ENCODE results near the gene CCM2. TPM values are rescaled to one million over a fixed set of nuclear protein-coding genes. Genes with fewer than 3 reads are reported as not detected.

Gene CCM2
- 30.4 TPM for polyA plus RNA-seq (2013, experiment 1 of 2)
- polyA plus RNA-seq (2013, experiment 2 of 2), result 30.7 TPM

GRCh38 chr7:45000093-45001032 lies at the start of gene CCM2:
CCM2 (plus strand) TSS chr7:45000201; CDS start chr7:45000334, 133 bp downstream.
- H3K4me3 ChIP-seq (ENCODE audit: low read length), result peak within 1 kb of the TSS; percentile 87
- WGBS, result 1% methylated on average over 73 of the region's 77 CpGs
- no peaks in the 10 kb centered on the region for H3K36me3 ChIP-seq (ENCODE audit: insufficient read depth, low read length)
- no peaks in the 10 kb centered on the region for H3K9me3 ChIP-seq (ENCODE audit: insufficient read depth, low read depth, low read length)
- H3K27me3 ChIP-seq (ENCODE audit: insufficient read depth, low read length), result no peaks in the 10 kb centered on the region
- H3K4me1 ChIP-seq (ENCODE audit: insufficient read depth, low read length), result peaks cover 8% of the 10 kb centered on the region
- peak within 1 kb of the TSS; percentile 92 for H3K9ac ChIP-seq (ENCODE audit: low read depth, low read length)
- peak within 1 kb of the TSS; percentile 97 for H3K27ac ChIP-seq (ENCODE audit: low read depth, low read length)

DNA sequence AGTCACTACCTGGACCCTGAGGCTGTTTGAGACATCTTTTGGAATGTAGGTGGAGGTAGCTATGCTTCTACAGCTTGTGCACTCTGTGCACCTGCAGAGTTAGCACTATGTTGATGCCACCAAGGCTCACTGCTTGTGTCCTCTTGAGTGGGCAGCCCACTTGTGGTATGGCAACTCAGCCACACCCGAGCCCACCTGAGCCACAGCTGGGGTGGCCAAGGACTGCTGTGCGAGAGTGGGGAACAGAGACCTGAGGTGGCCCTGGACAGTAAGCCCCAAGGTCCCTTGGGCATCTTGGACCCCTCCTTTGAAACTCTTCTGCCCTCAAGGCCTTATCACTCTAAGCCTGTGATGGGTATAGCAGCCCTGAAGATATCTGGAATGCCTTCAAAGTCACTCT lies 46.8 kb upstream of the CCM2 start:
- peaks cover 2% of the 10 kb centered on the region; the same call in 1 of the 2 replicates for H3K27me3 ChIP-seq (ENCODE audit: insufficient read depth, low read length)
- no peak overlapping the region for H3K4me3 ChIP-seq (ENCODE audit: low read length)
- H3K9me3 ChIP-seq (ENCODE audit: insufficient read depth, low read depth, low read length), result no peaks in the 10 kb centered on the region
- H3K27ac ChIP-seq (ENCODE audit: low read depth, low read length), result no peak overlapping the region
- no peak overlapping the region for H3K9ac ChIP-seq (ENCODE audit: low read depth, low read length)
- WGBS, result 95% methylated on average over 2 of the region's 2 CpGs
- no peaks in the 10 kb centered on the region for H3K4me1 ChIP-seq (ENCODE audit: insufficient read depth, low read length)
- no peaks in the 10 kb centered on the region for H3K36me3 ChIP-seq (ENCODE audit: insufficient read depth, low read length)

DNA sequence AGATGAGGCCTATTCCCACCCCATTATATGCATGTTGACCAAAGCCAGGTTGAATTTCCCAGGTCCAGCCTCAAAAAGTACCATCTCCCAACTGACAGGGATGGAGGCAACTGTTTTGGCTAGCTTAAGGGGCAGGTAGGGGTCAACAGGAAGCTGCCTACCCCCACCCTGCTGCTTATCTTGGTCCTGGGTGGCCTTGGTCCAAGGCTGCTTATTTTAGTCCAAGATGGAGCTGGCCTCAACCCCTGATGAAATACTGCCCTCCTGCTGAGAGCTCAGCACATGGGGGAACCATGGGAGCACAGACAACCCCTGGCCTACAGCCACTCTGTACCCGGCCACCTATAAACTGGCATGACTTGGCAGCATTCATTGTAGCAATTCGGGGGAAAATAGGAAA lies 44.3 kb upstream of the CCM2 start:
- 89% methylated on average over 2 of the region's 2 CpGs for WGBS

GRCh38 chr7:44956157-44956766 lies 43.7 kb upstream of the CCM2 start:
- H3K27me3 ChIP-seq (ENCODE audit: insufficient read depth, low read length), result peaks cover 12% of the 10 kb centered on the region
- H3K9me3 ChIP-seq (ENCODE audit: insufficient read depth, low read depth, low read length), result no peaks in the 10 kb centered on the region
- H3K27ac ChIP-seq (ENCODE audit: low read depth, low read length), result no peak overlapping the region
- no peaks in the 10 kb centered on the region for H3K4me1 ChIP-seq (ENCODE audit: insufficient read depth, low read length)
- no peak overlapping the region for H3K9ac ChIP-seq (ENCODE audit: low read depth, low read length)
- 92% methylated on average over 10 of the region's 10 CpGs for WGBS
- H3K4me3 ChIP-seq (ENCODE audit: low read length), result no peak overlapping the region
- no peaks in the 10 kb centered on the region for H3K36me3 ChIP-seq (ENCODE audit: insufficient read depth, low read length)

More for the DNA sequence above, 44.3 kb upstream of the CCM2 start:
- Histone ChIP-seq H3K27ac (ENCODE audit: low read depth, low read length) (no peak overlapping the region), H3K27me3 (ENCODE audit: insufficient read depth, low read length) (peaks cover 12% of the 10 kb centered on the region), H3K9ac (ENCODE audit: low read depth, low read length) (no peak overlapping the region), H3K9me3 (ENCODE audit: insufficient read depth, low read depth, low read length) (no peaks in the 10 kb centered on the region), H3K4me1 (ENCODE audit: insufficient read depth, low read length) (no peaks in the 10 kb centered on the region), H3K36me3 (ENCODE audit: insufficient read depth, low read length) (no peaks in the 10 kb centered on the region), H3K4me3 (ENCODE audit: low read length) (no peak overlapping the region)

GRCh38 chr7:44958645-44959344 lies 41.2 kb upstream of the CCM2 start:
- no peaks in the 10 kb centered on the region for H3K4me1 ChIP-seq (ENCODE audit: insufficient read depth, low read length)
- H3K36me3 ChIP-seq (ENCODE audit: insufficient read depth, low read length), result no peaks in the 10 kb centered on the region
- H3K27me3 ChIP-seq (ENCODE audit: insufficient read depth, low read length), result peaks cover 36% of the 10 kb centered on the region
- WGBS, result 81% methylated on average over 8 of the region's 8 CpGs
- H3K9me3 ChIP-seq (ENCODE audit: insufficient read depth, low read depth, low read length), result no peaks in the 10 kb centered on the region
- no peak overlapping the region for H3K4me3 ChIP-seq (ENCODE audit: low read length)
- H3K9ac ChIP-seq (ENCODE audit: low read depth, low read length), result no peak overlapping the region
- H3K27ac ChIP-seq (ENCODE audit: low read depth, low read length), result no peak overlapping the region

DNA sequence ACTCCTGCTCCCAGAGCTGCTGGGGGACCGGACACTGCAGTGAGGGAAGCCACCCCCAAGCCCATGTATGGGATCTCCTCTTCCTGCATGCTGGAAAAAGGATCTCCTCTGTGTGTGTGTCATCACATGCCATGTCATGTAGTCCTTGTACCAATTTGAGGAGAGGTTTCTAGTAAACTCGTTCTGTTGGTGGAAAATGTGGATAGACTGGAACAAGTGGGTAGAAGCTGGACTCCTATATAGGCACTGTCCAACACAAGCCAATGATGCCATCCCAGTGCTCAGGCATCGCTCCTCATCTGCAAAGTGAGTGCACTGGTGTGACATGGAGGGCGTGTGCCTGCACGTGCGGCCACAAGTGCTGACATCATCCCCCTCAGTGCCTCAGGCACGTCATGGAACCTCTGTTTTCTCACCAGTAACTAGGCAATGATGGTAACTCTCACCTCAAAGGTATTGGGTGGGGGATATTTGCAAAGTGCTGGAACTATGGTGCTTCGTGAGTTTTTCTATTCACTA lies 40.5 kb upstream of the CCM2 start:
- H3K9me3 ChIP-seq (ENCODE audit: insufficient read depth, low read depth, low read length), result no peaks in the 10 kb centered on the region
- peaks cover 39% of the 10 kb centered on the region for H3K27me3 ChIP-seq (ENCODE audit: insufficient read depth, low read length)
- no peaks in the 10 kb centered on the region for H3K4me1 ChIP-seq (ENCODE audit: insufficient read depth, low read length)
- H3K27ac ChIP-seq (ENCODE audit: low read depth, low read length), result no peak overlapping the region
- WGBS, result 70% methylated on average over 8 of the region's 8 CpGs
- H3K36me3 ChIP-seq (ENCODE audit: insufficient read depth, low read length), result no peaks in the 10 kb centered on the region
- H3K4me3 ChIP-seq (ENCODE audit: low read length), result no peak overlapping the region
- H3K9ac ChIP-seq (ENCODE audit: low read depth, low read length), result no peak overlapping the region

DNA sequence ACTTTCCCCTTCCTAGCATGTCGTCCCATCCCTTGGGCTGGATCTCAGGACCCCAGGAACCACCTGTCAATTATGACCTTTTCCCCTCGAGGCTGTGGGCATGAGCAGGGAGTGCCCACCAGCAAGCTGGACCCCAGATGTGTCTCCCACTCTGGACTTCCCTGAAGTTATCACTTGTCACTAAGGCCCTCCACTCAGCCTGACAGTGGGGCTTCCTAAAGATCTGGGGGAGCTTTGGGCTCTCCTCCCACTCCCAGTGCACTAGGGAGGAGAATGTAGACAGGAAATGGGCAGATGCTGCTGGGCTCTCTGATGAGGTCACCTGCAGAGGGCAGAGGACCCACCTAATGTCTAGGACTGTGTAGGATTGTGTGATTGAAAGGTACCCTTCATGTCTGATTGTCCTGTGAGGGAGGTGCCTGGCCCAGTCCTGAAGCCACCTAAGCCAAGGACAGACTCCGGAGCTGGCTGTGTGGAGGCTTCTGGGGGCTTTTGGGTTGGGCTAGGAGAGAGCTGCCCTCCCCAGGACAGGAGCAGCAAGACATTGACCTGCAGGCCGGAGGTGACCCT lies 39.9 kb upstream of the CCM2 start:
- H3K9ac ChIP-seq (ENCODE audit: low read depth, low read length), result no peak overlapping the region
- WGBS, result 70% methylated on average over 4 of the region's 4 CpGs
- H3K27me3 ChIP-seq (ENCODE audit: insufficient read depth, low read length), result peaks cover 39% of the 10 kb centered on the region
- H3K9me3 ChIP-seq (ENCODE audit: insufficient read depth, low read depth, low read length), result no peaks in the 10 kb centered on the region
- H3K4me1 ChIP-seq (ENCODE audit: insufficient read depth, low read length), result no peaks in the 10 kb centered on the region
- H3K36me3 ChIP-seq (ENCODE audit: insufficient read depth, low read length), result no peaks in the 10 kb centered on the region
- no peak overlapping the region for H3K27ac ChIP-seq (ENCODE audit: low read depth, low read length)
- H3K4me3 ChIP-seq (ENCODE audit: low read length), result no peak overlapping the region

- no peaks in the 10 kb centered on the region for H3K36me3 ChIP-seq (ENCODE audit: insufficient read depth, low read length)
- H3K27me3 ChIP-seq (ENCODE audit: insufficient read depth, low read length), result peaks cover 39% of the 10 kb centered on the region
- no peaks in the 10 kb centered on the region for H3K9me3 ChIP-seq (ENCODE audit: insufficient read depth, low read depth, low read length)
- peak overlapping the region; percentile 41 for H3K4me3 ChIP-seq (ENCODE audit: low read length)
- H3K9ac ChIP-seq (ENCODE audit: low read depth, low read length), result peak overlapping the region; percentile 72
- no peaks in the 10 kb centered on the region for H3K4me1 ChIP-seq (ENCODE audit: insufficient read depth, low read length)
- WGBS, result 72% methylated on average over 16 of the region's 16 CpGs
- H3K27ac ChIP-seq (ENCODE audit: low read depth, low read length), result no peak overlapping the region
Measured at GRCh38 chr7:44961844-44962482, 38.0 kb upstream of the CCM2 start.

- Histone ChIP-seq H3K9ac (ENCODE audit: low read depth, low read length) (peak overlapping the region; percentile 72), H3K27ac (ENCODE audit: low read depth, low read length) (no peak overlapping the region), H3K27me3 (ENCODE audit: insufficient read depth, low read length) (peaks cover 39% of the 10 kb centered on the region), H3K9me3 (ENCODE audit: insufficient read depth, low read depth, low read length) (no peaks in the 10 kb centered on the region), H3K4me3 (ENCODE audit: low read length) (peak overlapping the region; percentile 41), H3K36me3 (ENCODE audit: insufficient read depth, low read length) (no peaks in the 10 kb centered on the region), H3K4me1 (ENCODE audit: insufficient read depth, low read length) (no peaks in the 10 kb centered on the region)
- 6% methylated on average over 76 of the region's 76 CpGs for WGBS
Measured at GRCh38 chr7:44962483-44963251, 37.3 kb upstream of the CCM2 start.
